GM10266 (cell line): ENCODE results near the gene TP63.

Experiments used
- DNase-seq: peaks from one replicate; pipeline ENCODE4 v3.0.0; 2012; ENCODE audit errors: extremely low spot score
- TF ChIP-seq, protein P1 (sequence below): IDR thresholded peaks from 2 replicates; pipeline ENCODE4 v1.5.1; 2012; ENCODE audit warnings: mild to moderate bottlenecking, low read depth; ENCODE audit not compliant: control insufficient read depth, insufficient read depth; ENCODE audit errors: missing control alignments

The TP63 gene

GRCh38 chr3:189721873-189722665 lies 90.9 kb downstream of the TP63 start:
- no peak for DNase-seq
- TF ChIP-seq, protein P1, sequence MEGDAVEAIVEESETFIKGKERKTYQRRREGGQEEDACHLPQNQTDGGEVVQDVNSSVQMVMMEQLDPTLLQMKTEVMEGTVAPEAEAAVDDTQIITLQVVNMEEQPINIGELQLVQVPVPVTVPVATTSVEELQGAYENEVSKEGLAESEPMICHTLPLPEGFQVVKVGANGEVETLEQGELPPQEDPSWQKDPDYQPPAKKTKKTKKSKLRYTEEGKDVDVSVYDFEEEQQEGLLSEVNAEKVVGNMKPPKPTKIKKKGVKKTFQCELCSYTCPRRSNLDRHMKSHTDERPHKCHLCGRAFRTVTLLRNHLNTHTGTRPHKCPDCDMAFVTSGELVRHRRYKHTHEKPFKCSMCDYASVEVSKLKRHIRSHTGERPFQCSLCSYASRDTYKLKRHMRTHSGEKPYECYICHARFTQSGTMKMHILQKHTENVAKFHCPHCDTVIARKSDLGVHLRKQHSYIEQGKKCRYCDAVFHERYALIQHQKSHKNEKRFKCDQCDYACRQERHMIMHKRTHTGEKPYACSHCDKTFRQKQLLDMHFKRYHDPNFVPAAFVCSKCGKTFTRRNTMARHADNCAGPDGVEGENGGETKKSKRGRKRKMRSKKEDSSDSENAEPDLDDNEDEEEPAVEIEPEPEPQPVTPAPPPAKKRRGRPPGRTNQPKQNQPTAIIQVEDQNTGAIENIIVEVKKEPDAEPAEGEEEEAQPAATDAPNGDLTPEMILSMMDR: no peak

- TF ChIP-seq, protein P1: no peak
- DNase-seq: no peak
These were observed 93.2 kb downstream of the TP63 start for GRCh38 chr3:189724356-189724755.

DNA sequence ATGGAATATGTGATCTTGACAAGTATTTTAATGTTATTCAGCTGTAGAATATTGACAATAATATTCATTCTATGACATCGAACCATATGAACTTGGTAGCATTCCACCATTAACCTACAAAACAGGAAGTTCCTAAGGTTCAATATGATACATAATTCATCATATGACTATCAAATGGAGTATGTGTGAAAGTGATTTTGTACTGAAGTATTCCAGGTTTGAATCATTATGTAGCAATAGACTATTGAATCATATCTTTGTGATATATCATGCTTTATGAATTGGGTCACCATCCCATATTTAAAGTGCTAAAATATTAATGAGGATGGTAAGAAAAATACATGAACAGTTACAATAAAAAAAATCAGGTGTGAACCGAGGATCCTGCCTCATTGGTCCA lies 95.1 kb downstream of the TP63 start:
- no peak for DNase-seq
- TF ChIP-seq, protein P1: no peak

GRCh38 chr3:189727158-189727557 lies 96.0 kb downstream of the TP63 start:
- no peak for DNase-seq
- TF ChIP-seq, protein P1: no peak

- TF ChIP-seq, protein P1: no peak
- no peak for DNase-seq
These were observed 96.7 kb downstream of the TP63 start for GRCh38 chr3:189727898-189728297.

- DNase-seq: no peak
- TF ChIP-seq, protein P1: no peak
These were observed 97.7 kb downstream of the TP63 start for GRCh38 chr3:189728915-189729314.

- DNase-seq: no peak
- TF ChIP-seq, protein P1: no peak
These were observed 102.9 kb downstream of the TP63 start for GRCh38 chr3:189734061-189734460.
